HG03342 (cell line): ENCODE measurements around the gene DNAAF1.
"Not testable (repeated sequence)": the region's sequence is repeated elsewhere in the genome, so short reads cannot be mapped to it uniquely, and the experiment has no call there.

ENCODE experiments used
- ATAC-seq: cut with Tn5 transposase; IDR thresholded peaks from one replicate; pipeline ENCODE4 v1.9.1; 2021; ENCODE audit warnings: mild to moderate bottlenecking, moderate library complexity; ENCODE audit not compliant: unreplicated experiment

DNAAF1 gene

DNA sequence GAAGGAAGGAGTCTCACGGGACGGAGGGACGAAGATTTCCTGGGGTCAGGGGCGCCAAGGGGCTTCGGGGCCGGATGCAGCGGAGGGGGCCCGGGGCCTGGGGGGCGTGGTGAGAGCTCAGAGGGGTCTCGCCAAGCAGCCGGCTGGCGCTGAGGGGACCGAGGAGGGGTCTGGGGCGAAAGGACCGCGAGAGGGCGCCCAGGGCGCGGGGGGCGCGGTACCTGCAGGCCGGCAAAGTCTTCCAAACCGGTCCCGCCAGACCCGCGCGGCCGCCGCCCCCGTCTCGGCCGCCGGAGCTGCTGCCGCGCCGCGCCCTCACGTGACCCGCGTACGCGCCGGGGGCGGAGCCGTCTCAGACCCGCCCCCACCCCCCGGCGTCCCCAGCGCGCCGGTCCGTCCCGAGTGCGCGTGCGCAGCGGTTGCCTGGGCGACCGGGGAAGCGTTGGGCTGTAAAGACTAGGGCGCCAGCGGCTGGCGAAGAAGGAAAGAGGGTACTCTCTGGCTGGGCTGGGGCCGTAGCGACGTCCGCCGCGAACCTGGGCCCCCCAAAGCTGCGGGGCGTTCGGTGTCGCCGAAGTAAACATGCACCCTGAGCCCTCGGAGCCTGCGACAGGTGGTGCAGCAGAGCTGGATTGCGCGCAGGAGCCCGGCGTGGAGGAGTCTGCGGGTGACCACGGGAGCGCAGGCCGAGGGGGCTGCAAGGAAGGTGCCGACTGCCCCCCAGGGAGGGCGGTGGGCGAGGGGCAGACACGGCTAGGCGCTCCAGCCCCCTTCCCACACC lies at the start of gene DNAAF1, which contains the start of gene HSDL1:
DNAAF1 (plus strand) TSS at position 450 of the 781 bp plus-strand sequence; CDS start at position 583, 133 bp downstream.
HSDL1 (minus strand) TSS at position 319 of the 781 bp plus-strand sequence. CDS start 13,856 bp downstream, outside the sequence.
- ATAC-seq = peak; percentile 75

GRCh38 chr16:84095466-84095865 lies 49.6 kb upstream of the DNAAF1 start:
- no peak for ATAC-seq

- no peak for ATAC-seq
Measured at GRCh38 chr16:84096447-84097005, 48.6 kb upstream of the DNAAF1 start.

GRCh38 chr16:84098939-84099338 lies 46.2 kb upstream of the DNAAF1 start:
- ATAC-seq = no peak

- no peak for ATAC-seq
Measured at GRCh38 chr16:84103678-84104077, 41.4 kb upstream of the DNAAF1 start.

DNA sequence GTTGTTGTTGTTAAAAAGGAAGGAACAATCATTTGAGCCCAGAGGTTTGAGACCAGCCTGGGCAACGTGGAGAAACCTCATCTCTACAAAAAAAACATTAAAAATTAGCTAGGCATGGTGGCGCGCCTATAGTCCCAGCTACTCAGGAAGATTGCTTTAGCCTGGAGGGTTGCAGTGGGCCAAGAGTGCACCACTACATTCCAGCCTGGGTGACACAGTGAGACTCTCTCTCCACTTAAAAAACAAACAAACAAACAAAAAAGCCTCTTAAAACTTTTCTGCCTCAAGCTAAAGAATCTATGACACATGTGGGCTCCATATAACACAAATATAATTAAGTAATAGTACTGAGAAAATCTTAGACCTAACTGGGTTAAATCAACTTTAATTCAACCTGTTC lies 40.9 kb upstream of the DNAAF1 start:
- ATAC-seq = no peak

DNA sequence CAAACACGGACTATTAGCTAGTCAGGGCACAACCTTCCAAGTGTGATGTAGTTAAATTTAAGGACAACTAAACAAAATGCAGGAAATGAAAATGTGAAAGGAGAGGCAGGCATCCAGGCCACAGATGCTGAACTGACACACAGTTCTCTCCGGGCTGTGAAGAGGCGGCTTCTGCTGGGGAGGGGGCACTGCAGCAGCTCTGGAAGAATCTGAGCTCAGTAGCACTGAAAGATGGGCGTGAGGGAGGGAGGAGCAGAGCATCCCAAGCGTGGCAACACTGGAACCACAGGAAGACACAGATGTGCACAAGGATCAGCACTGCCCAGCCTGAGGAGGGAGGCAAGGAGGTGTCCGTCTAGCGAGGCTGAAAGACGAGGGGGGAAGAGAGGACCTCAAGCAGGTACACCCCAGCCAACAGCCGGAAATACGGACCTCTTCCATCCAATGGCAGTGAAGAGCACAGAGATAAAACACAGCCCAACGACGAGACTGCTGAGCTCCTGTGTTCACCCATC lies 39.8 kb upstream of the DNAAF1 start:
- no peak for ATAC-seq

- no peak for ATAC-seq
Measured at GRCh38 chr16:84105948-84106740, 39.0 kb upstream of the DNAAF1 start.

DNA sequence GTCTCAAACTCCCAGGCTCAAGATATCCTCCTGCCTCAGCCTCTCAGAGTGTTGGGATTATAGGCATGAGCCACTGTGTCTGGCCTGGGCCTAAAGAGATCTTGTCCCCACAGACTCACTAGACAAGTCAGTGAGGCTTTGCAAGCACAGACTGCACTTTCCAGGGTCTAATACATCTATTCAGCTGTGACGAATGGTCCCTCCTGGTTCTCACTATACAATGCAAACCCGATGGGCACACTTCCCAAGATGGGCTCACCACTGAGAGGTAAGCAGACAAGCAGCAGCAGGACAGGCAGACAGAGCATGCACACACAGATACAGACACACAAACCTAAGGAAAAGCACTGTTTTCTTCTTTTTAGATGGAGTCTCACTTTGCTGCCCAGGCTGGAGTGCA lies 37.2 kb upstream of the DNAAF1 start:
- no peak for ATAC-seq

DNA sequence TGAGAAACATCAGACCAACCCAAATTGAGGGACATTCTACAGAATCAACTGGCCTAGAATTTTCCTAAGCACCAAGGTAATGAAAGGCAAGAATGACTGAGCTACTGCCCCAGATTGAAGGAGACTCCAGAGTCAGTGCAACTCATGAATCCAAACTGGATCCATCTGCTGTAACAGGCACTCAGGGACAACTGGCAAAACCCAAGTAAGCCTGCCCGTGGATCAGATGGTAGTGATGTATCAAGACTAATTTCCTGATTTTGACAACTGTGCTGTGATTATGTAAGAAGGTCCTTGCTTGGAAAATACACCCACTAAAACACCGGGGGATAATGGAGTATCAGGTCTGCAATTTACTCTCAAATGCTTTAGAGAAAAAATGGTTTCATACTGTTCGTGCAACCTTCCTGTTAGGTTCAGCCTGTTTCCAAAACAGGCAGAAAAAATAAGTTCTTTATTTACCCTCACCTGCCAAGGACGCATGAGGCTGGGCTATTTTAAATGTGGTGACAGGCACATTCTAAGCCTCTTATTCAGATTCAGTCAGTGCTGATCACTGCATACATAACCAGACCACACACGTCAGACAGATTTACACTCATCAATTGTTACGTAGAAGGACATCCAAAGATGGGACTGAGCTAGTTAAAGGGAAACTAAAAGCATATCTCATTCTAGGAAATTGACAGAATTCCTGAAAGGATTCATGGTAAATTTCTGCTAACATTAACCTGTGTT lies 35.3 kb upstream of the DNAAF1 start:
- ATAC-seq = no peak

- ATAC-seq = peak; percentile 50
Measured at GRCh38 chr16:84110527-84110926, 34.6 kb upstream of the DNAAF1 start.

DNA sequence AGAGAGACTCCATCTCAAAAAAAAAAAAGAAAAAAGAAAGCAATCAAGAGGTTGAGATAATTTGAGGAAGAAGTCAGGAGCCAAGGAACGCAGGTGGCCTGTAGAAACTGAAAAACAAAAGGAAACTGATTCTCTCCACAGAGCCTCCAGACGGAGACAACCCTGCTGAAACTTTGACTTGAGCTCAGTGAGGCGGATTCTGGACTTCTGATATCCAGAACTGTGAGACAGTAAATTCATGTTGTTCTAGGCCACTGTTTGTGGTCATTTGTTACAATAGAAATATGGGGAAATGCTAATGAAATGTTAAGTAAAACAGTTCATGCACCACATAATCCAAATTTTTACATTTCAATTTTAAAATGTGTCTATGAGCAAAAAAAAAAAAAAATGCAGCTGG lies 33.6 kb upstream of the DNAAF1 start:
- no peak for ATAC-seq

GRCh38 chr16:84111949-84112348 lies 33.2 kb upstream of the DNAAF1 start:
- ATAC-seq = not testable (repeated sequence)

GRCh38 chr16:84115919-84116719 lies 29.0 kb upstream of the DNAAF1 start:
- peak; percentile 33 for ATAC-seq

DNA sequence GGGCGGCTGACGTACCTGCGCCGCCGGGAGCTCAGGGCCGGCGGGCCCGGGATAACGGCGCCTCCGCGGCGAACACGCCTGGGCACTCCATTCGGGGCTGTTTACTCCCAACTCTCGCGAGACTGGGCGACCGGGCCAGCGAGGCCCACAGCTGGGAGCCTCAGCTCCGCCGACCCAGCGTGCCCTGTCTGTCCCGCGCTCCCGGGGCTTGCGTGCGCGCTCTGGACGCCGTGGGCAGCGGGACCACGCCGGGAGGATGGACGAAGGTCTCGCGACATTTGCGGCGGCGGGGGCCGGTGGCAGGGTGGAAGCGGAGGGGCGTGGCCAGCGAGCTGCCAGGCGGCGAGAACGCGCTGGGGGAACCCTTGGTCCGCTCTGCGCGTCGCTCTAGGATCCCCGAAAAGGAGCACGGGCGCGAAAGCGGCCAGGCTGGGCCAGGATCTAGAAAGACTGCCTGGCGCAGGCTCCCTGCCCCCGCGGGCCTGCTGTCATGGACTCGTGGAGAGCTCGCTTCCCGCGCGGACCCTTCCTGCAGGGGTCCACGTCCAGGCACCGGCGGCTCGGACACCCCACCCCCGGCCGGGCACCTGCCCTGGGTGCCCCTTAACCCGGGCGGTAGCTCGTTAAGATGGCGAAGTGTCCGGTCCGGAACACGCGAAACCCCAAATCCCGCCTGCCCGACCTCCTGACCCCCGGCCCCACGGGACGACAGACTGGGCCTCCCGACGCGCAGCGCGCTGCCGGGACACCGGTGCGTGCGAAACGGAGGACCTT lies 28.2 kb upstream of the DNAAF1 start, which contains the start of gene MBTPS1:
MBTPS1 (minus strand) TSS at position 223 of the 774 bp plus-strand sequence. CDS start 15,159 bp downstream, outside the sequence.
- peak; percentile 90 for ATAC-seq

- ATAC-seq = no peak
Measured at GRCh38 chr16:84117494-84117843, 27.6 kb upstream of the DNAAF1 start.

DNA sequence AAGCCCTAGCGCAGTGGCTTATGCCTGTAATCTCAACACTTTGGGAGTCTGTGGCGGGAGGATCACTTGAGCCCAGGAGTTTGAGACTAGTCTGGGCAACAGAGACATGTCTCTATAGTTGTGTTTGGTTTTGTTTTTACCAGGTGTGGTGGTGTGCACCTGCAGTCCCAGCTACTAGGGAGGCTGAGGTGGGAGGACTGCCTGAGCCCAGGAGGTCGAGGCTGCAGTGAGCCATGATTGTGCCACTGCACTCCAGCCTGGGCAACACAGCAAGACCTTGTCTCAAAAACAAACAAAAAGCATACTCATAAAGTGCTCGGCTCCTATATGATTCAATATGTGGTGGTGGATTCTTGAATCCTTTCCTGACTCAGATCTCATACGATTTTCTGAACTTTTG lies 26.8 kb upstream of the DNAAF1 start:
- not testable (repeated sequence) for ATAC-seq

- ATAC-seq = no peak
Measured at GRCh38 chr16:84119368-84119767, 25.7 kb upstream of the DNAAF1 start.

DNA sequence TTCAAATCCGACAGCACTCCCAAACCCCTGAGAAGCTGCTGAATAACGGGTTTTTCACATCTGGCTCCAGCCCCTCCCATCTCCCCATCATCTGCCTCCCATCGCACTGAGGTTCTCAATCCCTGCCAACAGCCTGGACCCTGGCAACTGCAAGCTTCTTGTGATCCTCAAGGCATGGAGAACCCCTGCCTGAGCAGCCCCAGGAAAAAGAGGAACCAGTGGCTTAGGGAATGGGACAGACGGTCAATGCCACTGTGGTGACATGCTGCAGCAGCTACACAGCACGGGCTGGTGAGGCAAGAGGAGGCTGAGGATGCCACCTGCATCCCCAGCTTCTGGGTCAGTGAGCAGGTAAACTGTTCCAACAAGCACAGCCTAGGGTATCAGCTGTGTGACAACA lies 25.1 kb upstream of the DNAAF1 start:
- ATAC-seq = no peak
